GM12891 (cell line): ENCODE measurements around the gene FARP2.

ENCODE experiments used
- POLR2A ChIP-seq: IDR thresholded peaks from 2 replicates; pipeline ENCODE4 v1.6.1; 2011; ENCODE audit warnings: low read depth, low read length, control low read depth
- POLR2AphosphoS5 ChIP-seq: IDR thresholded peaks from 2 replicates; pipeline ENCODE4 v1.6.1; 2011; ENCODE audit warnings: low read depth, low read length, control low read depth
- SPI1 ChIP-seq: IDR thresholded peaks from 2 replicates; pipeline ENCODE4 v1.6.1; 2011; ENCODE audit warnings: low read depth, low read length, control low read depth
- TAF1 ChIP-seq: IDR thresholded peaks from 2 replicates; pipeline ENCODE4 v1.6.1; 2011; ENCODE audit warnings: low read depth, low read length, control low read depth

GRCh38 chr2:241408849-241409248 lies 52.8 kb downstream of the FARP2 start:
- TF ChIP-seq POLR2A (no peak), POLR2AphosphoS5 (no peak), SPI1 (no peak), TAF1 (no peak)
